Endothelial cell of umbilical vein (primary cell): ENCODE results near the gene COL19A1. TPM values are rescaled to one million over a fixed set of nuclear protein-coding genes. Genes with fewer than 3 reads are reported as not detected.

Source experiments
- BruUV-seq: library from RNA; stranded (reverse); fragments of 400-500 nt; replicated peaks from 2 replicates; lab custom pipeline; 2021; lab: Mats Ljungman, UMichigan
- CTCF ChIA-PET: fragments of 300-600, 350-600 bp; sonication (Branson Sonifier 250); formaldehyde crosslinking; loops from one replicate; lab custom pipeline; 2021; ENCODE audit warnings: antibody characterized with exemption, inconsistent platforms; lab: Charles Lee
- POLR2A ChIA-PET: fragments of 300-600, 350-600 bp; sonication (Branson Sonifier 250); formaldehyde crosslinking; loops from one replicate; lab custom pipeline; 2021; ENCODE audit warnings: antibody characterized with exemption, inconsistent platforms; lab: Charles Lee
- DNase-seq: peaks from one replicate; pipeline ENCODE4 v3.0.0-alpha.2; 2011; ENCODE audit warnings: low read depth, low spot score
- FAIRE-seq: peaks from 2 replicates; lab custom pipeline; 2011; peaks lifted over from hg19 to GRCh38; lab: Jason Lieb, UNC
- H2AFZ ChIP-seq: 2 replicates; pipeline ENCODE4 v1.6.0; 2012; ENCODE audit warnings: low read depth, low read length, control low read depth, inconsistent platforms
- H3K27ac ChIP-seq: 2 replicates; pipeline ENCODE4 v1.5.1; 2011; ENCODE audit warnings: low read depth, mild to moderate bottlenecking, control low read depth, low read length, moderate library complexity; ENCODE audit not compliant: insufficient read depth
- H3K27me3 ChIP-seq, 2 experiments: 2 replicates each; pipeline versions ENCODE4 v1.6.0 to v1.6.1; 2011; ENCODE audit warnings: low read length in 2 of 2, mixed read lengths in 1 of 2; ENCODE audit not compliant: control insufficient read depth in 2 of 2, insufficient read depth in 2 of 2
- H3K36me3 ChIP-seq, 2 experiments: 2 replicates in 1 of 2; 3 replicates in 1 of 2; pipeline ENCODE4 v1.5.1; 2011; ENCODE audit warnings: low read length in 2 of 2, mild to moderate bottlenecking in 1 of 2, moderate library complexity in 1 of 2; ENCODE audit not compliant: control insufficient read depth in 2 of 2, insufficient read depth in 2 of 2; ENCODE audit errors: extremely low read depth in 1 of 2
- H3K4me1 ChIP-seq: 3 replicates; pipeline ENCODE4 v1.5.1; 2011; ENCODE audit warnings: mild to moderate bottlenecking, low read length; ENCODE audit not compliant: control insufficient read depth, insufficient read depth; ENCODE audit errors: extremely low read depth
- H3K4me2 ChIP-seq: 2 replicates; pipeline ENCODE4 v1.6.1; 2011; ENCODE audit warnings: low read length, control low read depth, mixed read lengths; ENCODE audit not compliant: insufficient read depth
- H3K4me3 ChIP-seq, 3 experiments: fragments of 200-600 bp in 1 of 3; sonication (generic), shearing (Covaris generic) in 1 of 3; replicated peaks in 1 of 3; 2 replicates each; pipeline ENCODE4 v1.5.1; 2011 to 2016; ENCODE audit warnings: control low read depth in 3 of 3, low read length in 3 of 3, mild to moderate bottlenecking in 2 of 3, inconsistent platforms in 1 of 3, low read depth in 1 of 3, moderate library complexity in 1 of 3; ENCODE audit not compliant: insufficient read depth in 1 of 3
- H3K79me2 ChIP-seq: 2 replicates; pipeline ENCODE4 v1.6.0; 2012; ENCODE audit warnings: low read length, inconsistent platforms; ENCODE audit not compliant: control insufficient read depth, insufficient read depth
- H3K9ac ChIP-seq: replicated peaks from 2 replicates; pipeline ENCODE3; 2011; ENCODE audit warnings: low read length, control low read depth; ENCODE audit not compliant: insufficient read depth; ENCODE audit errors: extremely low read depth
- H3K9me1 ChIP-seq: replicated peaks from 3 replicates; pipeline ENCODE4 v1.6.0; 2011; ENCODE audit warnings: mild to moderate bottlenecking, low read length; ENCODE audit not compliant: control insufficient read depth, insufficient read depth; ENCODE audit errors: extremely low read depth
- H3K9me3 ChIP-seq: replicated peaks from 2 replicates; pipeline ENCODE4 v1.5.1; 2012; ENCODE audit warnings: low read length, inconsistent platforms; ENCODE audit not compliant: control insufficient read depth, insufficient read depth
- H4K20me1 ChIP-seq: replicated peaks from 2 replicates; pipeline ENCODE3; 2011; ENCODE audit warnings: mild to moderate bottlenecking, low read length; ENCODE audit not compliant: control insufficient read depth, insufficient read depth; ENCODE audit errors: extremely low read depth
- CTCF ChIP-seq, 2 donors: IDR thresholded peaks; 1 replicate in 1 of 2; 2 replicates in 1 of 2; pipeline ENCODE4 v1.5.1; 2011; ENCODE audit warnings: low read length in 2 of 2, mild to moderate bottlenecking in 2 of 2, moderate library complexity in 2 of 2, control low read depth in 1 of 2, inconsistent platforms in 1 of 2, low read depth in 1 of 2; ENCODE audit not compliant: insufficient read depth in 1 of 2; ENCODE audit errors: extremely low read depth in 1 of 2
- EZH2 ChIP-seq: IDR thresholded peaks from 2 replicates; pipeline ENCODE4 v1.6.1; 2012; ENCODE audit warnings: borderline replicate concordance, low read depth, mild to moderate bottlenecking, moderate library complexity, low read length, inconsistent platforms; ENCODE audit not compliant: severe bottlenecking
- FOS ChIP-seq: IDR thresholded peaks from 2 replicates; pipeline ENCODE4 v1.6.1; 2011; ENCODE audit warnings: mild to moderate bottlenecking, low read length, moderate library complexity, borderline replicate concordance; ENCODE audit not compliant: insufficient read depth
- GATA2 ChIP-seq: IDR thresholded peaks from 2 replicates; pipeline ENCODE4 v1.7.0; 2011; ENCODE audit warnings: low read depth, mild to moderate bottlenecking, moderate library complexity, mixed read lengths, low read length; ENCODE audit not compliant: insufficient read length, insufficient read depth
- JUN ChIP-seq: IDR thresholded peaks from 2 replicates; pipeline ENCODE4 v1.6.1; 2011; ENCODE audit warnings: borderline replicate concordance, low read depth; ENCODE audit not compliant: insufficient read length, insufficient read depth
- MAX ChIP-seq: IDR thresholded peaks from 2 replicates; pipeline ENCODE4 v1.6.1; 2011; ENCODE audit not compliant: insufficient read depth, insufficient read length
- MYC ChIP-seq: IDR thresholded peaks from one replicate; pipeline ENCODE4 v1.6.1; 2011; ENCODE audit warnings: mild to moderate bottlenecking, low read depth, low read length
- POLR2A ChIP-seq: IDR thresholded peaks from 2 replicates; pipeline ENCODE4 v1.6.1; 2012; ENCODE audit warnings: low read depth, mild to moderate bottlenecking, control low read depth, low read length
- POLR2AphosphoS5 ChIP-seq: IDR thresholded peaks from 2 replicates; pipeline ENCODE4 v1.6.1; 2012; ENCODE audit warnings: low read depth, mild to moderate bottlenecking, control low read depth, low read length, moderate library complexity; ENCODE audit not compliant: insufficient read depth
- dilution Hi-C: fragments of 300-500 bp; cut with MboI; formaldehyde crosslinking; loops from one replicate; pipeline ENCODE4 v1.15.0; 2019; ENCODE audit warnings: low sequenced_read_pairs; ENCODE audit not compliant: extremely low pct_ligation_motif_present
- intact Hi-C: fragments of 100-400 bp; cut with micrococcal nuclease; formaldehyde crosslinking; loops from one replicate; pipeline ENCODE4 v1.10.0; 2022
- polyA plus RNA-seq, 4 experiments: library from polyadenylated mRNA; depleted of rRNA in 3 of 4; stranded (reverse) in 3 of 4; unstranded in 1 of 4; fragments of >200 nt; gene quantifications; 2 replicates each; pipeline versions ENCODE4 v1.2.1 to v1.2.3, GENCODE V29; 2011 to 2012; ENCODE audit warnings: missing spikeins in 1 of 4
- total RNA-seq: library from RNA; stranded (reverse); gene quantifications from 2 replicates; pipeline ENCODE4 v1.2.3, GENCODE V29; 2021

The COL19A1 gene
- total and polyA plus RNA-seq, 2 donors (not counting 3 experiments of a cell fraction or from before 2014, with no cell fraction given): not detected

GRCh38 chr6:69987550-69987949, 121.2 kb downstream of the COL19A1 start:
- Histone ChIP-seq H2AFZ (no peak overlapping the region), H3K36me3 (no peaks in the 10 kb centered on the region), H3K9me1 (no peaks in the 10 kb centered on the region), H3K9ac (no peak overlapping the region), H3K4me1 (no peaks in the 10 kb centered on the region), H3K27ac (no peak overlapping the region), H3K9me3 (no peaks in the 10 kb centered on the region), H3K4me2 (no peak overlapping the region), H3K79me2 (no peaks in the 10 kb centered on the region), H4K20me1 (no peaks in the 10 kb centered on the region), H3K27me3 (no peaks in the 10 kb centered on the region), H3K4me3 (no peak overlapping the region)
- dilution Hi-C loops (no loop called here), intact Hi-C loops (no loop called here)
- ChIA-PET POLR2A (no interaction called here), CTCF (no interaction called here)
- DNase-seq: no peak
- TF ChIP-seq JUN: no peak
- TF ChIP-seq EZH2: no peak
- no peak for TF ChIP-seq MAX
- no peak for TF ChIP-seq GATA2
- no peak for TF ChIP-seq POLR2AphosphoS5
- no peak for TF ChIP-seq MYC
- TF ChIP-seq POLR2A: no peak
- TF ChIP-seq CTCF (IDR thresholded peaks at IDR 0.05; ENCODE audit: extremely low read depth in 1 of 2, insufficient read depth in 1 of 2, low read depth in 1 of 2, low read length in 2 of 2): no peak
- no peak for TF ChIP-seq FOS
- no peak for FAIRE-seq
- no TSS peak for BruUV-seq
